Testis (tissue), 2 donors: Measurements from ENCODE around the gene PSAP.

Experiments
- POLR2A ChIP-seq: fragments of 450-650 bp; IDR thresholded peaks from one replicate; pipeline ENCODE4 v1.6.1; 2017; ENCODE audit warnings: antibody characterized with exemption, mild to moderate bottlenecking, moderate library complexity
- TF ChIP-seq, protein P1 (sequence below), 3 experiments: fragments of 450-650 bp in 2 of 3; fragments of 200-600 bp in 1 of 3; sonication (generic) in 1 of 3; IDR thresholded peaks; one replicate each; pipeline ENCODE4 v1.5.1; 2016 to 2019; ENCODE audit warnings: antibody characterized with exemption in 3 of 3, mild to moderate bottlenecking in 2 of 3, moderate library complexity in 1 of 3

DNA sequence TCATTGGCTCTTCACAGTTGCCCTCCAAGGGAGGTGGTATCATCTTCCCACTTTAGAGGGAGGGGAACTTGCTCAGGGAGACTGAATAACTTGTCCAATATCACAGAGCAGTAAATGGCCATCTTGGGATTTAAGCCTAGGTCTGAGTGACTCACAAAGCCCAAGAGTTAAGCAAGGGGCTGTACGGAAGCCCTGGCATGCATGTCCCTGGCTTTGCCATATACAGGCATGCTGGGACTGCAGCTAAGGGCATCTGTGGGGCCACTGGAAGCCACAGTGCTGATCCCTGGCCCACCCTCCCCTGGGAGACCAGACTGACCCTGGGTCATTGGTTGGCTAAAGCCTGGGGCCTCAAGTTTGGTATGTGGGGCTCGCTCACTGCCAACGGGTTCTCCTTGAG lies 80.8 kb downstream of the PSAP start:
- TF ChIP-seq POLR2A = no peak
- TF ChIP-seq, protein P1, sequence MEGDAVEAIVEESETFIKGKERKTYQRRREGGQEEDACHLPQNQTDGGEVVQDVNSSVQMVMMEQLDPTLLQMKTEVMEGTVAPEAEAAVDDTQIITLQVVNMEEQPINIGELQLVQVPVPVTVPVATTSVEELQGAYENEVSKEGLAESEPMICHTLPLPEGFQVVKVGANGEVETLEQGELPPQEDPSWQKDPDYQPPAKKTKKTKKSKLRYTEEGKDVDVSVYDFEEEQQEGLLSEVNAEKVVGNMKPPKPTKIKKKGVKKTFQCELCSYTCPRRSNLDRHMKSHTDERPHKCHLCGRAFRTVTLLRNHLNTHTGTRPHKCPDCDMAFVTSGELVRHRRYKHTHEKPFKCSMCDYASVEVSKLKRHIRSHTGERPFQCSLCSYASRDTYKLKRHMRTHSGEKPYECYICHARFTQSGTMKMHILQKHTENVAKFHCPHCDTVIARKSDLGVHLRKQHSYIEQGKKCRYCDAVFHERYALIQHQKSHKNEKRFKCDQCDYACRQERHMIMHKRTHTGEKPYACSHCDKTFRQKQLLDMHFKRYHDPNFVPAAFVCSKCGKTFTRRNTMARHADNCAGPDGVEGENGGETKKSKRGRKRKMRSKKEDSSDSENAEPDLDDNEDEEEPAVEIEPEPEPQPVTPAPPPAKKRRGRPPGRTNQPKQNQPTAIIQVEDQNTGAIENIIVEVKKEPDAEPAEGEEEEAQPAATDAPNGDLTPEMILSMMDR (IDR thresholded peaks at IDR 0.05) = no peak
